ENCODE measurements around the gene DLG2.
"Not testable (repeated sequence)": the region's sequence is repeated elsewhere in the genome, so short reads cannot be mapped to it uniquely, and the experiment has no call there.

DLG2 gene

GRCh38 chr11:84812471-84812969, 814.6 kb downstream of the DLG2 start:
- DNase-seq, result no peak

- DNase-seq, result no peak
Measured at GRCh38 chr11:84806354-84806753, 820.8 kb downstream of the DLG2 start.

- DNase-seq, result no peak
Measured at GRCh38 chr11:84804041-84804440, 823.1 kb downstream of the DLG2 start.

- no peak for DNase-seq
Measured at GRCh38 chr11:84800755-84801346, 826.3 kb downstream of the DLG2 start.

- DNase-seq, result no peak
Measured at GRCh38 chr11:84799112-84799511, 828.0 kb downstream of the DLG2 start.

- DNase-seq, result no peak
Measured at GRCh38 chr11:84795698-84796097, 831.4 kb downstream of the DLG2 start.

GRCh38 chr11:84794663-84795443, 832.3 kb downstream of the DLG2 start:
- no peak for DNase-seq

GRCh38 chr11:84793318-84793717, 833.8 kb downstream of the DLG2 start:
- no peak for DNase-seq

GRCh38 chr11:84790849-84791427, 836.2 kb downstream of the DLG2 start:
- no peak for DNase-seq

- DNase-seq, result no peak
Measured at GRCh38 chr11:84788220-84788619, 838.9 kb downstream of the DLG2 start.

- DNase-seq, result not testable (repeated sequence)
Measured at GRCh38 chr11:84784158-84784557, 843.0 kb downstream of the DLG2 start.

GRCh38 chr11:84780689-84781293, 846.4 kb downstream of the DLG2 start:
- no peak for DNase-seq

- DNase-seq, result no peak
Measured at GRCh38 chr11:84775503-84775902, 851.6 kb downstream of the DLG2 start.

GRCh38 chr11:84763931-84764330, 863.2 kb downstream of the DLG2 start:
- no peak for DNase-seq

GRCh38 chr11:84757711-84758110, 869.4 kb downstream of the DLG2 start:
- DNase-seq, result no peak

- no peak for DNase-seq
Measured at GRCh38 chr11:84751371-84751770, 875.8 kb downstream of the DLG2 start.

GRCh38 chr11:84747871-84748270, 879.3 kb downstream of the DLG2 start:
- DNase-seq, result no peak

- no peak for DNase-seq
Measured at GRCh38 chr11:84740050-84740449, 887.1 kb downstream of the DLG2 start.

- no peak for DNase-seq
Measured at GRCh38 chr11:84724256-84724655, 902.9 kb downstream of the DLG2 start.

- DNase-seq, result no peak
Measured at GRCh38 chr11:84722583-84723108, 904.5 kb downstream of the DLG2 start.

- DNase-seq, result no peak
Measured at GRCh38 chr11:84721561-84721961, 905.6 kb downstream of the DLG2 start.

GRCh38 chr11:84720706-84721402, 906.3 kb downstream of the DLG2 start:
- no peak for DNase-seq
